HepG2 (cell line): ENCODE results near the gene DUSP9. TPM values are rescaled to one million over a fixed set of nuclear protein-coding genes. Genes with fewer than 3 reads are reported as not detected.

Source experiments
- ATAC-seq: fragments of 200-7000 bp; cut with Tn5 transposase; 3 replicates; pipeline ENCODE4 v1.9.1; 2020; ENCODE audit warnings: mild to moderate bottlenecking, moderate library complexity
- BruUV-seq: library from RNA; stranded (reverse); fragments of 400-500 nt; replicated peaks from 2 replicates; lab custom pipeline; 2021; lab: Mats Ljungman, UMichigan
- CTCF ChIA-PET: fragments of 300-600 bp; formaldehyde crosslinking; extraction: SDS; loops from one replicate; lab custom pipeline; 2021; ENCODE audit warnings: low total read pairs, inconsistent platforms, low intra/inter-chr PET ratio; lab: Yijun Ruan, JAX
- POLR2A ChIA-PET: fragments of 350-600 bp; sonication (Branson Sonifier 250); formaldehyde crosslinking; loops from one replicate; lab custom pipeline; 2020; ENCODE audit warnings: antibody characterized with exemption, inconsistent platforms; lab: Yijun Ruan, JAX
- DNase-seq: peaks from one replicate; pipeline ENCODE4 v3.0.0-alpha.2; 2015; ENCODE audit warnings: low spot score
- FAIRE-seq: peaks from 3 replicates; lab custom pipeline; 2011; peaks lifted over from hg19 to GRCh38; lab: Jason Lieb, UNC
- H2AFZ ChIP-seq: one replicate; pipeline ENCODE4 v1.6.1; 2011; ENCODE audit warnings: low read length, inconsistent platforms
- H3K27ac ChIP-seq: fragments of 300-600 bp; 3 replicates; pipeline ENCODE4 v1.8.0; 2011; ENCODE audit warnings: mixed run types, mild to moderate bottlenecking, mixed read lengths, low read length, inconsistent platforms; ENCODE audit not compliant: insufficient read depth; ENCODE audit errors: extremely low read length
- H3K27me3 ChIP-seq, 2 experiments: fragments of 200-600 bp in 1 of 2; 2 replicates in 1 of 2; 3 replicates in 1 of 2; pipeline versions ENCODE4 v1.6.0 to v1.8.0; 2011; ENCODE audit warnings: low read length in 2 of 2, mild to moderate bottlenecking in 2 of 2, moderate library complexity in 2 of 2, inconsistent platforms in 1 of 2; ENCODE audit not compliant: insufficient read depth in 2 of 2, control insufficient read depth in 1 of 2
- H3K36me3 ChIP-seq, 2 experiments: fragments of 200-600 bp in 1 of 2; replicated peaks in 1 of 2; 2 replicates in 1 of 2; 3 replicates in 1 of 2; pipeline versions ENCODE4 v1.5.1 to v1.8.0; 2011; ENCODE audit warnings: low read length in 2 of 2, inconsistent platforms in 1 of 2; ENCODE audit not compliant: insufficient read depth in 2 of 2, control insufficient read depth in 1 of 2
- H3K4me1 ChIP-seq: 2 replicates; pipeline ENCODE4 v1.5.1; 2012; ENCODE audit warnings: low read length, inconsistent platforms; ENCODE audit not compliant: insufficient read depth
- H3K4me2 ChIP-seq: 2 replicates; pipeline ENCODE4 v1.6.0; 2011; ENCODE audit warnings: low read depth, low read length, inconsistent platforms
- H3K4me3 ChIP-seq, 3 experiments: fragments of 200-600 bp in 1 of 3; sonication (generic), shearing (Covaris generic) in 1 of 3; replicated peaks in 1 of 3; 2 replicates each; pipeline ENCODE4 v1.5.1; 2011 to 2016; ENCODE audit warnings: low read length in 3 of 3, inconsistent platforms in 2 of 3, low read depth in 2 of 3, mild to moderate bottlenecking in 2 of 3, control low read depth in 1 of 3, mixed read lengths in 1 of 3; ENCODE audit not compliant: insufficient read depth in 1 of 3
- H3K79me2 ChIP-seq: one replicate; pipeline ENCODE4 v1.6.1; 2011; ENCODE audit warnings: low read length, inconsistent platforms; ENCODE audit not compliant: insufficient read depth
- H3K9ac ChIP-seq: 2 replicates; pipeline ENCODE4 v1.6.0; 2011; ENCODE audit warnings: mild to moderate bottlenecking, low read depth, low read length, inconsistent platforms; ENCODE audit not compliant: insufficient read depth
- H3K9me3 ChIP-seq: 2 replicates; pipeline ENCODE4 v1.5.1; 2012; ENCODE audit warnings: mild to moderate bottlenecking, low read length
- H4K20me1 ChIP-seq: 2 replicates; pipeline ENCODE4 v1.6.0; 2011; ENCODE audit warnings: inconsistent platforms, mild to moderate bottlenecking, low read length, moderate library complexity; ENCODE audit not compliant: insufficient read depth
- CC2D1A ChIP-seq: sonication (generic); formaldehyde crosslinking; IDR thresholded peaks from 2 replicates; pipeline ENCODE4 v1.8.1; 2023; ENCODE audit warnings: mild to moderate bottlenecking, missing genetic modification reagents
- ESRRA ChIP-seq: sonication (generic); formaldehyde crosslinking; IDR thresholded peaks from 2 replicates; pipeline ENCODE4 v1.5.1; 2020; ENCODE audit warnings: mild to moderate bottlenecking, low read depth, missing genetic modification reagents
- FOXA1 ChIP-seq, 2 experiments: fragments of 450-650 bp in 1 of 2; sonication (generic) in 1 of 2; formaldehyde crosslinking in 1 of 2; IDR thresholded peaks; 2 replicates each; pipeline versions ENCODE4 v1.4.0 to v1.6.1; 2016 to 2020; ENCODE audit warnings: missing genetic modification reagents in 1 of 2
- FOXM1 ChIP-seq: sonication (generic); formaldehyde crosslinking; IDR thresholded peaks from 2 replicates; pipeline ENCODE4 v1.5.0; 2020; ENCODE audit warnings: missing genetic modification reagents
- HNRNPLL ChIP-seq: fragments of 200-400 bp; formaldehyde crosslinking; IDR thresholded peaks from 2 replicates; pipeline ENCODE4 v1.6.1; 2017; ENCODE audit warnings: mild to moderate bottlenecking, low read depth, low read length; ENCODE audit not compliant: poor library complexity, severe bottlenecking
- KDM5A ChIP-seq: fragments of 200-600 bp; sonication (generic); IDR thresholded peaks from 2 replicates; pipeline ENCODE4 v1.7.0; 2018; ENCODE audit warnings: antibody characterized with exemption, mild to moderate bottlenecking, low read length, borderline replicate concordance
- MED13 ChIP-seq: sonication (generic); formaldehyde crosslinking; IDR thresholded peaks from 2 replicates; pipeline ENCODE4 v1.5.0; 2020; ENCODE audit warnings: missing genetic modification reagents
- RNF2 ChIP-seq: fragments of 450-650 bp; conservative IDR thresholded peaks from 2 replicates; pipeline ENCODE4 v1.6.1; 2016; ENCODE audit warnings: low read depth
- TBL1XR1 ChIP-seq: fragments of 150-350 bp; IDR thresholded peaks from 2 replicates; pipeline ENCODE4 v1.6.1; 2014; ENCODE audit warnings: borderline replicate concordance, low read length; ENCODE audit not compliant: partially characterized antibody
- ZNF20 ChIP-seq: sonication (generic); formaldehyde crosslinking; IDR thresholded peaks from 2 replicates; pipeline ENCODE4 v1.4.0; 2020; ENCODE audit warnings: mild to moderate bottlenecking, moderate library complexity, missing genetic modification reagents
- ZNF7 ChIP-seq: IDR thresholded peaks from 2 replicates; pipeline ENCODE4 v1.6.1; 2016; ENCODE audit warnings: missing biosample characterization, missing genetic modification reagents
- WGBS: methylation state at CpG from one replicate; pipeline ENCODE4 v1.1.6; 2017; ENCODE audit warnings: low lambda C conversion rate; 5-methylcytosine and 5-hydroxymethylcytosine counted together
- in situ Hi-C: cut with HindIII; loops from 2 replicates; pipeline ENCODE4 v1.10.0; 2017; ENCODE audit warnings: low pct_unique_long_range_greater_than_20kb; ENCODE audit not compliant: extremely low pct_ligation_motif_present
- intact Hi-C: fragments of 100-400 bp; cut with micrococcal nuclease; formaldehyde crosslinking; loops from one replicate; pipeline ENCODE4 v1.10.0; 2022; ENCODE audit not compliant: unreplicated experiment
- polyA plus RNA-seq, 8 experiments: library from polyadenylated mRNA; depleted of rRNA in 3 of 8; stranded (reverse) in 7 of 8; unstranded in 1 of 8; fragments of >200 nt; fragmentation: Illumina TruSeq in 4 of 8; extraction: Trizol in 4 of 8; gene quantifications; 2 replicates each; pipeline versions ENCODE4 v1.2.1 to v1.2.3, GENCODE V29; 2011 to 2016; ENCODE audit warnings: low read depth in 4 of 8, missing spikeins in 1 of 8, mixed read lengths in 1 of 8; ENCODE audit not compliant: insufficient read depth in 1 of 8
- total RNA-seq, 5 experiments: library from RNA; depleted of rRNA; stranded (reverse); fragments of >200 nt; fragmentation: Illumina TruSeq; extraction: Trizol; gene quantifications; 2 replicates each; pipeline ENCODE4 v1.2.3, GENCODE V29; 2016; ENCODE audit warnings: low read depth in 1 of 5
- TF ChIP-seq, protein P1 (sequence below): sonication (generic); formaldehyde crosslinking; IDR thresholded peaks from 2 replicates; pipeline ENCODE4 v1.5.0; 2020; ENCODE audit warnings: mild to moderate bottlenecking, low read depth, missing genetic modification reagents, borderline replicate concordance
- TF ChIP-seq, protein P2 (sequence below): IDR thresholded peaks from 2 replicates; pipeline ENCODE4 v1.6.1; 2016; ENCODE audit warnings: control low read depth
- TF ChIP-seq, protein P3 (sequence below): sonication (generic); formaldehyde crosslinking; IDR thresholded peaks from one replicate; pipeline ENCODE4 v1.5.1; 2020; ENCODE audit warnings: mild to moderate bottlenecking, missing genetic modification reagents; ENCODE audit errors: not compliant biosample characterization

The DUSP9 gene
- total and polyA plus RNA-seq, 2 of the 13 experiments (the other 11 are each of a cell fraction or from before 2014, with no cell fraction given): 235 to 435 TPM

DNA sequence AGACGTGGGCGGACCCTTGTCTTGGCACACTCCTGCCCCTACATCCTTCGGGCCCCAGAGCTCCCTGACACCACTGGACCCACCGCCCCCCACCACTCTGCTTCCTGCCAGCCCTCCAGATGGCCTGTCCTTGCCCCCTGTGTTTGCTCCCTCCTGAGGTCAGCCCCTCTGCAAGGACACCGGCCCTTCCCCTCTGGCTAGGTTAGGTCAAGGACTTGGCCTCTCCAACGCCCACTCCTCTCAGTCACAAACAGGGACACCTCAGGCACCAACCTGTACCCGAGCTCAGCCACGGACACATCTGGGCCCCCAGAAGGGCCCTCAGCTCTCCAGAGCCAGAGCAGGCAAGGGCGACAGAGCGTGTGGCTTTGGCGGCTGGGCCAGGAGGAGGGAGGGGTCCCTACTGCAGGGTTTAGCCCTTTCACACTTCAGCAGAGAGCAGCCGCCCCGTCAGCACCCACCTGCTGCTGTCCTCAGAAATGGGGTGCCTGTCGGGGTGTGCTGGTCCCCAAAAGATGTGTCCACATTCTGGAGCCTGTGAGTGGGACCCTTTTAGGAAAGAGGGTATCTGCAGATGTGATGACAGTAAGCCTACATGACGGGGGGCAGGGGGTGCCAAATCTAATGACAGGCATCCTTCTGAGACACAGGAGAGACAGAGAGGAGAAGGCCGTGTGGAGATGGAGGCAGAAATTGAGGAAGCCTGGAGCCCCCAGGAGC, 23.5 kb upstream of the DUSP9 start:
- ChIA-PET POLR2A (interaction anchor here (1.0 to 11.8 kb wide), 9 partner anchors 10 to 153 kb away, joined by 3 to 596 read pairs (median 6); partner anchors contain the start of genes CCNQ, DUSP9 and HAUS7), CTCF (no interaction called here)
- peaks cover 74% of the 10 kb centered on the region for H3K4me1 ChIP-seq
- H3K4me2 ChIP-seq: peak overlapping the region; percentile 91
- no peaks in the 10 kb centered on the region for H3K9me3 ChIP-seq
- BruUV-seq: TSS peak; percentile 57
- peak overlapping the region; percentile 45 to 77 (median 69); a peak in 5 of 6 replicates for H3K4me3 ChIP-seq
- FAIRE-seq (no peak), DNase-seq (peak; percentile 79), ATAC-seq (peak; percentile 35)
- H3K9ac ChIP-seq: peak overlapping the region; percentile 95
- in situ Hi-C loops: no loop called here
- H2AFZ ChIP-seq: no peak overlapping the region
- intact Hi-C loops: loop anchor here (1.0 to 2.0 kb wide), 3 partner anchors 13 to 21 kb away; no protein-coding TSS in a partner anchor
- H3K27ac ChIP-seq: peak overlapping the region; percentile 100
- H3K36me3 ChIP-seq: no peaks in the 10 kb centered on the region
- 0% methylated on average over 3 of the region's 16 CpGs for WGBS
- no peaks in the 10 kb centered on the region for H4K20me1 ChIP-seq
- no peaks in the 10 kb centered on the region for H3K27me3 ChIP-seq
- H3K79me2 ChIP-seq: peaks cover 22% of the 10 kb centered on the region
- no peak for TF ChIP-seq ZNF20 (CRISPR knock-in tag)
- TF ChIP-seq CC2D1A (CRISPR knock-in tag): no peak
- no peak for TF ChIP-seq ZNF7 (CRISPR knock-in tag)
- no peak for TF ChIP-seq TBL1XR1
- no peak for TF ChIP-seq FOXA1 (IDR thresholded peaks at IDR 0.05)
- TF ChIP-seq FOXA1 (CRISPR knock-in tag; IDR thresholded peaks at IDR 0.05): peak; percentile 56; the same call in 1 of the 2 replicates
- no peak for TF ChIP-seq FOXM1
- TF ChIP-seq, protein P1, sequence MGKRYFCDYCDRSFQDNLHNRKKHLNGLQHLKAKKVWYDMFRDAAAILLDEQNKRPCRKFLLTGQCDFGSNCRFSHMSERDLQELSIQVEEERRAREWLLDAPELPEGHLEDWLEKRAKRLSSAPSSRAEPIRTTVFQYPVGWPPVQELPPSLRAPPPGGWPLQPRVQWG (CRISPR knock-in tag): no peak
- no peak for TF ChIP-seq RNF2
- TF ChIP-seq ESRRA: peak; percentile 97
- TF ChIP-seq, protein P2, sequence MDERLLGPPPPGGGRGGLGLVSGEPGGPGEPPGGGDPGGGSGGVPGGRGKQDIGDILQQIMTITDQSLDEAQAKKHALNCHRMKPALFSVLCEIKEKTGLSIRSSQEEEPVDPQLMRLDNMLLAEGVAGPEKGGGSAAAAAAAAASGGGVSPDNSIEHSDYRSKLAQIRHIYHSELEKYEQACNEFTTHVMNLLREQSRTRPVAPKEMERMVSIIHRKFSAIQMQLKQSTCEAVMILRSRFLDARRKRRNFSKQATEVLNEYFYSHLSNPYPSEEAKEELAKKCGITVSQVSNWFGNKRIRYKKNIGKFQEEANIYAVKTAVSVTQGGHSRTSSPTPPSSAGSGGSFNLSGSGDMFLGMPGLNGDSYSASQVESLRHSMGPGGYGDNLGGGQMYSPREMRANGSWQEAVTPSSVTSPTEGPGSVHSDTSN (CRISPR knock-in tag): no peak
- TF ChIP-seq MED13 (CRISPR knock-in tag): peak; percentile 95
- TF ChIP-seq KDM5A: no peak
- no peak for TF ChIP-seq HNRNPLL
- TF ChIP-seq, protein P3, sequence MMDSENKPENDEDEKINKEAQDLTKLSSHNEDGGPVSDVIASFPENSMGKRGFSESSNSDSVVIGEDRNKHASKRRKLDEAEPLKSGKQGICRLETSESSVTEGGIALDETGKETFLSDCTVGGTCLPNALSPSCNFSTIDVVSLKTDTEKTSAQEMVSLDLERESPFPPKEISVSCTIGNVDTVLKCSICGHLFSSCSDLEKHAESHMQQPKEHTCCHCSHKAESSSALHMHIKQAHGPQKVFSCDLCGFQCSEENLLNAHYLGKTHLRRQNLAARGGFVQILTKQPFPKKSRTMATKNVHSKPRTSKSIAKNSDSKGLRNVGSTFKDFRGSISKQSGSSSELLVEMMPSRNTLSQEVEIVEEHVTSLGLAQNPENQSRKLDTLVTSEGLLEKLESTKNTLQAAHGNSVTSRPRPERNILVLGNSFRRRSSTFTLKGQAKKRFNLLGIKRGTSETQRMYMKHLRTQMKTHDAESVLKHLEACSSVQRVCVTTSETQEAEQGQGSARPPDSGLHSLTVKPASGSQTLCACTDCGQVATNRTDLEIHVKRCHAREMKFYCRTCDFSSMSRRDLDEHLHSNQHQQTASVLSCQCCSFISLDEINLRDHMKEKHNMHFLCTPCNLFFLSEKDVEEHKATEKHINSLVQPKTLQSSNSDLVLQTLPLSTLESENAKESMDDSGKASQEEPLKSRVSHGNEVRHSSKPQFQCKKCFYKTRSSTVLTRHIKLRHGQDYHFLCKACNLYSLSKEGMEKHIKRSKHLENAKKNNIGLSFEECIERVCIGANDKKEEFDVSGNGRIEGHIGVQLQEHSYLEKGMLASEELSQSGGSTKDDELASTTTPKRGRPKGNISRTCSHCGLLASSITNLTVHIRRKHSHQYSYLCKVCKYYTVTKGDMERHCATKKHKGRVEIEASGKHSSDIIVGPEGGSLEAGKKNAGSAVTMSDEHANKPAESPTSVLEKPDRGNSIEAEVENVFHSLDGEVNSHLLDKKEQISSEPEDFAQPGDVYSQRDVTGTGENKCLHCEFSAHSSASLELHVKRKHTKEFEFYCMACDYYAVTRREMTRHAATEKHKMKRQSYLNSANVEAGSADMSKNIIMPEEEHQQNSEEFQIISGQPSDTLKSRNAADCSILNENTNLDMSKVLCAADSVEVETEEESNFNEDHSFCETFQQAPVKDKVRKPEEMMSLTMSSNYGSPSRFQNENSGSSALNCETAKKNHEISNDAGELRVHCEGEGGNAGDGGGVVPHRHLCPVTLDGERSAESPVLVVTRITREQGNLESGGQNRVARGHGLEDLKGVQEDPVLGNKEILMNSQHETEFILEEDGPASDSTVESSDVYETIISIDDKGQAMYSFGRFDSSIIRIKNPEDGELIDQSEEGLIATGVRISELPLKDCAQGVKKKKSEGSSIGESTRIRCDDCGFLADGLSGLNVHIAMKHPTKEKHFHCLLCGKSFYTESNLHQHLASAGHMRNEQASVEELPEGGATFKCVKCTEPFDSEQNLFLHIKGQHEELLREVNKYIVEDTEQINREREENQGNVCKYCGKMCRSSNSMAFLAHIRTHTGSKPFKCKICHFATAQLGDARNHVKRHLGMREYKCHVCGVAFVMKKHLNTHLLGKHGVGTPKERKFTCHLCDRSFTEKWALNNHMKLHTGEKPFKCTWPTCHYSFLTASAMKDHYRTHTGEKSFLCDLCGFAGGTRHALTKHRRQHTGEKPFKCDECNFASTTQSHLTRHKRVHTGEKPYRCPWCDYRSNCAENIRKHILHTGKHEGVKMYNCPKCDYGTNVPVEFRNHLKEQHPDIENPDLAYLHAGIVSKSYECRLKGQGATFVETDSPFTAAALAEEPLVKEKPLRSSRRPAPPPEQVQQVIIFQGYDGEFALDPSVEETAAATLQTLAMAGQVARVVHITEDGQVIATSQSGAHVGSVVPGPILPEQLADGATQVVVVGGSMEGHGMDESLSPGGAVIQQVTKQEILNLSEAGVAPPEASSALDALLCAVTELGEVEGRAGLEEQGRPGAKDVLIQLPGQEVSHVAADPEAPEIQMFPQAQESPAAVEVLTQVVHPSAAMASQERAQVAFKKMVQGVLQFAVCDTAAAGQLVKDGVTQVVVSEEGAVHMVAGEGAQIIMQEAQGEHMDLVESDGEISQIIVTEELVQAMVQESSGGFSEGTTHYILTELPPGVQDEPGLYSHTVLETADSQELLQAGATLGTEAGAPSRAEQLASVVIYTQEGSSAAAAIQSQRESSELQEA (CRISPR knock-in tag): no peak
